ENCODE data around the gene OTOR.

DNA sequence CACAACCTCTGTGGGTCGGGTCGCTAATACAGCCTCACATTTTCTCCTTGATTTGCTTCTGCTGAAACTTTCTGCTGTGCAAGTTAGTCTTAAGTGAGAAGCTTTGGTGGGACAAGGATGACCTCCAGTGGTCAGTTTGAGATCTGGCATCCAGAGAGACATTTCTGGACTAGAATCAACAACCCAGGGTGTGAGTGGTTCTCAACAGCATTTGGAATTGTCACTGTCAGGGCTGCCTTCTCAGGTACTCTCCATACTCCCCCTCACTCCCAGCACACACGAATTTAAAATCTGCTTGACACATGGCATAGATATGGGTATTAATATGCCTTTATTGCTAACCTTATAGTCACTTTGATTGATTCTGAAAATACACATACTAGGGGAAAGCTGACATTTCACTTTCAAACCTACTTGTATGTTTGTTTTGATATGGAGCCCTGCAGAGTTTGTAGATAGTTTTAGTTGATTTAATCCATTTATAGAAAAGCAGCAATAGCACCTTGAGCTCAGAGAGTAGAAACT is 13.2 kb downstream of the OTOR start:
- TF ChIP-seq, protein P1, sequence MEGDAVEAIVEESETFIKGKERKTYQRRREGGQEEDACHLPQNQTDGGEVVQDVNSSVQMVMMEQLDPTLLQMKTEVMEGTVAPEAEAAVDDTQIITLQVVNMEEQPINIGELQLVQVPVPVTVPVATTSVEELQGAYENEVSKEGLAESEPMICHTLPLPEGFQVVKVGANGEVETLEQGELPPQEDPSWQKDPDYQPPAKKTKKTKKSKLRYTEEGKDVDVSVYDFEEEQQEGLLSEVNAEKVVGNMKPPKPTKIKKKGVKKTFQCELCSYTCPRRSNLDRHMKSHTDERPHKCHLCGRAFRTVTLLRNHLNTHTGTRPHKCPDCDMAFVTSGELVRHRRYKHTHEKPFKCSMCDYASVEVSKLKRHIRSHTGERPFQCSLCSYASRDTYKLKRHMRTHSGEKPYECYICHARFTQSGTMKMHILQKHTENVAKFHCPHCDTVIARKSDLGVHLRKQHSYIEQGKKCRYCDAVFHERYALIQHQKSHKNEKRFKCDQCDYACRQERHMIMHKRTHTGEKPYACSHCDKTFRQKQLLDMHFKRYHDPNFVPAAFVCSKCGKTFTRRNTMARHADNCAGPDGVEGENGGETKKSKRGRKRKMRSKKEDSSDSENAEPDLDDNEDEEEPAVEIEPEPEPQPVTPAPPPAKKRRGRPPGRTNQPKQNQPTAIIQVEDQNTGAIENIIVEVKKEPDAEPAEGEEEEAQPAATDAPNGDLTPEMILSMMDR (conservative IDR thresholded peaks at IDR 0.05 in 1 of 2, IDR thresholded peaks at IDR 0.05 in 1 of 2; ENCODE audit: extremely low read depth in 1 of 2, insufficient read depth in 1 of 2, low read depth in 1 of 2, low read length in 2 of 2) = peak; percentile 60 to 76
- no peak for TF ChIP-seq EZH2 (IDR thresholded peaks at IDR 0.05; ENCODE audit: borderline replicate concordance, low read length)
